HG03045 (cell line): ENCODE data around the gene PAX5.
"Not testable (repeated sequence)": the region's sequence is repeated elsewhere in the genome, so short reads cannot be mapped to it uniquely, and the experiment has no call there.

Source experiments
- ATAC-seq: cut with Tn5 transposase; IDR thresholded peaks from one replicate; pipeline ENCODE4 v1.9.1; 2021; ENCODE audit warnings: mild to moderate bottlenecking, moderate library complexity; ENCODE audit not compliant: unreplicated experiment

PAX5 gene

DNA sequence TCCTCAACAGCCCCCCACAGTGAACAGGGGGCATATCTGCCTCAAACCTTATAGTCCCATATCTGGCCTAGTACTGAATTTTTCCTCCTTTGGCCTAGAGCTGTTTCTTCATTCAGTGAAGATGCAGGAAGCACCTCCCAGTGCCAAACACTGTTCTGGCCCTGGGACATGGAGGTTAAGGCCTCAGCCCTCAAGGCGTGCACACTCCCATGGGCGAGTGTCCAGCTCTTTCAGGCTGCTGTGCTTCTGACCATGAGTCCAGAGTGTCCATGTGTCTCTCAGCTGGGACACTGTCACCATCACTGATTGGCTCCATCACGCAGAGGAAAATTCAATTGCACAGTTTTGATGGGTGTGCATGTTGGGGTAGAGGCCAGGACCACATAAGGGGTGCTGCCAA, 151.5 kb downstream of the PAX5 start:
- ATAC-seq = no peak

DNA sequence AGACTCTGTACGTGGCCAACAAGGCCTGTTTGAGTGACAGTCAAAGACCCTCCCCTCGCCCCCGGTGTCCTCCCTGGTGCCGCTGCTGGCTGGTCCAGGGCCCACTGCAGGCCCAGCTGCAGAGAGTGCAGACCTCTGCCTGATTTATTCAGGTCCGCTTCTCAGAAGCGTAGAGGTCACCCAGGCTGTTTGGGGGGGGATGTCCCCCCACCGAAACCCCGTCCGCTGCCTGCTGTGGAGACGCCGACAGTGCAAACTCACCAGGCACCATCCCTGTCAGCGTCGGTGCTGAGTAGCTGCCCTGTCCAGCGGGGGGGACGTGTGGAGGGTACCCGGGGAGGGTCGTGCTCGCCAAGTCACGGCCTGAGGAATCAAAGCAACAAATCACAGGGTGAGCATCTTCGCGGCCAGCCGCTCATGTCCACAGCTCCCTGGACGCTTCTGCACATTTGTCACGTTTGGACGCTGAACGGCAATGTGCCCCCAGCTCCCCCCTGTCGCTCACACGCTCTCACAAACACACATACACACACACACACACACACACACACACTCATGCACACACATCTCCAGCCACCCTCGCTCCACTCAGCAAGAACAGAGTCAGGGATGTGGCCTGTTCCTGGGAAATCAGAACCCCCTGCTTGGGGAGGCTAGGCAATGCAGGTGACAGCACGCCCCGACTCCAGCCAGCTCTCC, 152.2 kb downstream of the PAX5 start:
- ATAC-seq = no peak

DNA sequence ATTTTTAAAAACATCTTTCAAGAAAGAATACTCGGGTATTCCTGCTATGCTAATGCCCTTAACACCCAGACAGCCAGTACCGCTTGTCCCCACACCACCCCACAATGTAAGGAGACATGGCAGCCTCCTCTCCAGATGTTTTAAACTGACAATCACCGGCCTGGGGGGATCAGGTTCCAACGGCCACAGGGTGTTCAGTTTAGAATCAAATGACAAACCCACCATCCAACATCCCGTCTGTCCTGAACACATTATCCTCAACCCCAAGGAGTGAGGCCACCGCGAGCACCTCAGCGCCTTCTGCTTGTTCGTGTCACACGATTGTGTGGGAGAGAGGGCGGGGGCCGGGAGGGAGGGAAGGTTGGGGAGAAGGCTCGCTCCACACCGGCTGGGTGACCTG, 152.8 kb downstream of the PAX5 start:
- ATAC-seq = no peak

DNA sequence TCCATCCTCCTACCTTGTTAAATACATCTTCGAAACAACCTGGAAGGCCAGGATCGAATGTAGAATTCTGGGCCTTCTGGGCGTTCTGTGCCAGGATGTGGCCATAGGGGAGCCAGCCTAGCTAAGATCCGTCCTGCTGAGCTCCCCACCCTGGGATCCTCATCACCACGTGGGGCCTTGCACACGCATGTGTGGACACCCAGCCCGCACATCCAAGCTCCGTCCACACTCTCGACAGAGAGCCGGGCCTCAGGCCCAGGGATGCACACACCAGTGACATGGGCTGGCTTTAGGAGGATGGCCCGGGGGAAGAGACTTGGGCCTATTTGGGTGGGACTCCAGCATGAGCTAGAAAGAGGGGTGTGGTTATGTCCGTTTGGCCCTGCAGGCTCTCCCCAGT, 154.0 kb downstream of the PAX5 start:
- ATAC-seq = no peak

DNA sequence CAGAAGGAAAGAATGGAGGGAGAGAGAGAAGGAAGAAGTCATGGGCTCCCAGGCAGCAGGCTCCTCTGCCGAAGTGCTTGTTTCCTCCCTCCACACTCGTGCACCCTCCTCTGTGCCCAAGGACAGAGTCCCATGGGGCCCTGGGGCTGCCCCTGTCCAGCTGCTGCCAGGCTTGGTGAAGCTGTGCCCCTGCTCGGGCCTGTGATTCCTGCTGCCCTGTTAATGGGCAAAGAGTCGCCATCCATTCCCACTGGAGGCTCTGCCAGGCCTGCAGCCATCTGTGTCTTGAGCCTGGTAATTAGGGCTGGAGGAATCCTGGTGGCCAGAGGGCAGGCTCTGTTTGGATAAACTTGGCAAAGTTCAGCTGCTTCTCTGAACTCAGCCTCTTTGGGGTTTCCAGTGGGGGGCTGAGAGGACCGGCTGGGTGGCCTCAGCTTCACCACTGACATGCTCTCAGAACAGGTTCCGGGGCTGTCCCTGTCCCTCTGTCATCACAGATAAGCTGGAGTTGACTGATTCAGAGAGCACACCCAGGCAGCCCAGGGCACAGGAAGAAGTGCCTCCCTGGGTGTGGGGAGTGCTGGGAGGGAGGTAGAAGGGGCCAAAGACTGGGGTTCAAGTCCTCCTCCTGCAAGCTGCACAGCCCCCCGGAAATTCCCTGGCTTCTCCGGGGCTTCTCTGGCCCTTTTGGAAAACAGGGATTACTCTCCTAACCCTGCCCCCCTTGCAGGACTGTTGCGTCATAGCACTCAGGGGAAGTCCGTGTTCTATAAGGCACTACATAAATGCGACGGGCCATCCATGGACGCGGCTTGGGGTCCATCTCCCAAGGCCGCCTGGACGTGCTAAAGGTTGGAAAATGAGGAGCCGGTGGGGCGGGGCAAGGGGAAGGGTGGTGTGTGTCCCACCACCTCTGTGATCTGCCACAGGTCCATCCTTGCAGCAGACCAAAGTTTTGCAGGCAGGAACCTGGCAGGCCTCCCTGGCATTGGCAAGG, 154.8 kb downstream of the PAX5 start:
- ATAC-seq = peak; percentile 64

DNA sequence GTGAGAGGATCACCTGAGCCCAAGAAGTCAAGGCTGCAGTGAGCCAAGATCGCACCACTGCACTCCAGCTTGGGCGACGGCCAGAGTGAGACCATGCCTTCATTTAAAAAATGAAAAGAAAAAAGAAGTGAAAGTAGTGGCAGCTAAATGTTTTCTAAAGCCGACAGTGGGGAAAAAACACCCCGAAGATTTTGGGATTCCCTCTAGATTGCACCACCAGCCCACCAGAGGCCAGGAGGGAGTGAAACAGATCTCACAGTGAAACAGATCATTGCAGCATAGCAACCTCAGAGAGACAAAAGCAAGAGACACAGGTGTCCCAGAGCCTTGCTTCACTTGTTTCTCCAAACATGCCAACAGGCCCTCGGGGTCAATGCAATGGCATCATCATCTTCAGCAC, 156.8 kb downstream of the PAX5 start:
- no peak for ATAC-seq

DNA sequence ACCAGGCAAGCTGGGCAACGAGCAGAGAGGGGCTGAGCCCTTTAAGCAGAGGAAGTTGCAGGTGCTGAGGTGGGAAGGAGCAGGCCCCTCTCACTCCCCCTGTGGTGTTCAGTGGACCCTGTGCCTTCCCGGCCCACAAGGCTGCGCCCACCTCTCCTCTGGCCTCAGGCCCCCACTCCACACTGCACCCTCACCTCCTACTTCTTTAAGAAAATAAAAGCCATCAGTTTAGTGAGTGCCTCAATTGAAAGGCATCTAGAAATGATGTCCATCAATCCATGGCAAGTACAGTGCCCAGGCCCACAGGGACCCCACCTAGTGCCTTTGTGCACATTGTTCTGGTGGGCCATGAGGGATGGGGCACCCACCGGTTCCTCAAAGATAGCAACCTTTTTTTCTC, 158.0 kb downstream of the PAX5 start:
- ATAC-seq = no peak

DNA sequence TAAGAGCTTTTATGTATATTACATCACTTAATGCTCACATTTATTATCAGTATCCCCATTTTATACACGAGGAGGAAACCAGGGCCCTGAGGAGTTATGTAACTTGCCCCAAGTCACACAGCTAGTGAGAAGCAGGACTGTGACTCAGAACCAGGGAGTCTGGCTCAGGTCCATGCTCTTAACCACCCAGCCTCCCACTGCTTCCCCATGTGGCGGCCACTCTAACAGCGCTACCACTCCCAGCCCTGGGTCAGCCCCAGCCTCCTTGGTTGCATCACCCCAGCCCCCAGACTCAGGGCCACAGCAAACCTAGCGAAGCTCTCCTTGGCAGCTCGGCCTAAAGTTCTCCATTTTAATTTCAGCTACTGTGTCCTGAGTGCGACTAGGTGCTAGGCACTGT, 159.1 kb downstream of the PAX5 start:
- ATAC-seq = no peak

DNA sequence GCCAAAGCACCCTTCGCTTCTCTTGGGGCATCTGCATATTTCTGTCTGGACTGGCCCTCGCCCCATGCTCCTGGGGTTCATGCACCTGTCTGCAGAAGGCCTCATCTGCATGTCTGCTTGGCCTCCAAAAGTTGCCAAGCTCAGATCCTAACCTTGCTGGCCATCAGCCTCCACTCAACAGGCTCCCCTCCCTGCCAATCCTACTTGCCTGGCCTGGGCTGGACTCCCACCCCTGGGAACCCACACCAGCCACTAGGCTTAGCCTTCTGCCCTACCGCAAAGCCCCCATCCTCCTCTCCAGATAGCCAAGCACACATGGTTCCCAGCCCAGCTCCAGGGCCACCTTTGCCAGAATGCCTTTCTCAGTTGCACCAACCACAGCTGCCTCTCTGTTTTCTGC, 159.8 kb downstream of the PAX5 start:
- no peak for ATAC-seq

DNA sequence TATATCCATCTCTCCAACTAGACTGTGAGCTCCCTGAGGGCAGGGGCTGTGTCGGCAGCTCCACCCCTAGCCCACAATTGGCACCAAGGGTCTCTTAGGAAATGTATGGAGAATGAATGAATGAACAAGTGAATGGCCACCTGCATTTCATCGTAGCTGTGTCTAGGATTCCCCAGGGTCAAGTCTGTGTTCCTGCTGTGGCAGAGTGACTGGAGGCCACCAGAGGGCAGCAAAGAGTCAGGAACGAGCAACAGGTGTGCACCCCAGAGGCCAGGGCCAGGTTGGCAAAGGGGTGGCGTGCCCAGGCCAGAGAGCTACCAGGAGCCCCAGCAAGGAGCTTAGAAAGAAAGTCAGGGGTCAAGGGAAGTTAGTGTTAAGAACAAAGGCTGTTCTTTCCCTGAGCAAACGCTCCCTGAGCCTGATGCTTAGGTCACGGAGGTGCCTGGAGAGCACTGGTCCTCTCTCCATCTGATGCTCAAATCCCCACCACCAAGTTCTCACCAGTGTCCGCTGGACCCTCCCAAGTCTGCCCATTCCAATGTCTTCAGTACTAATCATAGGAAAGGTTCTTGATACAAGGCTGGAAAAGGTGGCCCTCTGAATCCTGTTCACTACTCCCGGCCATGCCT, 160.7 kb downstream of the PAX5 start:
- no peak for ATAC-seq

DNA sequence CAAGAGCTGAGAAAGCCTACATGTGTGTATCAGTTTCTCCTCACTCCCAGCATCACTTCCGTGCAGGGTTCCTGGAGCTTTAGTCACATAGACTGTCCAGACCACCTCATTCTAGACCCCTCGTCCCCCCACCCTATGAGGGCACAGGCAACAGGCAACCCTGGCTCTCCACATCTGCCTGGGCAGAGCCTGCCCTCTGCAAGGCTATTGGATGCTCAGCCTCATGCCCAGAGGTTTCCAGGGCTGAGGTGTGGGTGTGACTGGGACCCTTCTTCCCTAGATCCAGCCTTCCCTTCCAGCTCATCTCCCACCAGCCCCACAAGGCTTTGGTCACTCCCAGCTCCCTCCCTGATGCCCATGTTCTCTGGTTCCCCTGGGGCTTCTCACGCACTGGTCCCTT, 161.4 kb downstream of the PAX5 start:
- no peak for ATAC-seq

DNA sequence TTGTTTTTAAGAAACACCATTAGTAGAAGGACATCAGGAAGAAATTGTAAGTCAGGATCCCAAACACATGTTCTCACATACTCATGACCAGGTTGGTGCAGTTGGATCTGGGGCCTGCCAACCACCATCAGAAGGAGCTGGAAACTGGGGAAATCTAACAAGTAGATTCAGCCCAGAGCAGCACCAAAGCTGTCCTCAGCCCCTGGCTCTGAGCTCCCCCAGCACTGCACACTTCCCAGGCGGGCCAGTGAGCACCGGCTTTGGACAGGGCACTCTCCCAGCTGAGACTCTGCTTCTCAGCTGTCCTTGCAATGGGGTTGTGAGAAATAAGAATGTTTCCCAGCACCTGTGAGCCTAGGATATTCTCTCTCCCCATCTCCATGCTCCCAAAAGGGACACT, 162.5 kb downstream of the PAX5 start:
- ATAC-seq = no peak

DNA sequence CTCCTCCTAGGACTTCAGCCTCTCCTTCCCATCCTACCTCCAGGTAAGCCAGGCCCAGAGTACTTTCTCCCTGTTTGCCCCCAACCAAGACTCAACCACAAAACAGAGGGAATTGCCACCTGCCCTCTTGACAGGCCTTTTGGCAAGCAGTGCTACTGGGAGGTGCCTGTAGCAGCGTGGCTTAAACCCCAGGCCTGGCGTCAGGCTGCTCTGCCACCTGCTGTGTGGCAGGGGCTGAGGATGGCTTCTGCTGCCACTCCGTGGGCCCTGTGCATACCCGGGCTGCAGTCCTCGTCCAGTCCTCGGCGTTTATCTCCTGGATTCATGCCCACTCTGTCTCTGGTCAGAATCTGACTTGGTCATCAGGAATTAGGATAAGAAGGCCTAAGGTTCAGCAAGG, 163.1 kb downstream of the PAX5 start:
- no peak for ATAC-seq

DNA sequence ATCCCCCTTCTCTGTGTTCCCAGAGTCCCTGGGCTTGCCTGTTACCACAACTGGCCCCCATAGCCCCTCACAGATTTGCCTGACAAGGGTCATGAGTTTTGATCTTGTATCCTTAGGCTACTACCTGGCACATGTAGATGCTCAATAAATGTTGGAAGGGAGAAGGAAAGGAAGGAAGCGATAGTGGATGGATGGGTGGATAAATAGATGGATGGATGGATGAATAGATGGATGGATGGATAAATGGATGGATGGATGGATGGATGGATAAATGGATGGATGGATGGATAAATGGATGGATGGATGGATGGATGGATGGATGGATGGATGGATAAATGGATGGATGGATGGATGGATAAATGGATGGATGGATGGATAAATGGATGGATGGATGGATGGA, 164.5 kb downstream of the PAX5 start:
- ATAC-seq = not testable (repeated sequence)

DNA sequence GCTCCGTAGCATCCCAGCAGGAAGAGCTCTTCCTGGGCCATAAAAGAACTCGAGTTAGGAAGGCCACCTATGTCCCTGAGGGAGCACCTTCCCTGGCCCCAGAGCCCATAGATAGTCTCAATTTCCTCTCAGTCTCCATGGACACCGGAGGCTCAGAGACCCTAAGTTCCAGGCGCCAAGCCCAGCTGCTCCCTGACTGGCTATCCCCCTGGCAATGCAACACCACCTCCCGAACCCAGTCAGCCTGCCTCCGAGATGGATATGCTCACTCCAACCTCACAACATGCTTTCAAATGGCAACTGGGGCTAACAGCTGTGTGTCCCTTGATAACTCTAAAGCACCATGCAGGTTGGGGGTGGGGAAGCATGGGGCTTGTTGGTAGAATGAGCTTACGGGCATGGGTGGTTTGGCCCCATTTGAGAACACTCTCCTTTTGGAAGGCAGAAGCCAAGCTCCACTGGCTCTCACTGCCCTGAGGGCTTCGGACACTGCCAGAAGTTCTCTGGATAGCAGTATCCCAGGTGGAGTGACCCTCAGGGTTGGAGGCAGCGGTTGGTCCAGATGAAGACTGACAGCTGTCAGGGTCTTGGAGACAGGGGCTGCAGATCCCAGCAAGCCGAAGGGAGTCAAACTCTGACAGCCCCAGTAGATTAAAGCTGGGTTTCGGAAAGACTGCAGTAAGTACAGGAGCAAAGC, 165.3 kb downstream of the PAX5 start:
- no peak for ATAC-seq

DNA sequence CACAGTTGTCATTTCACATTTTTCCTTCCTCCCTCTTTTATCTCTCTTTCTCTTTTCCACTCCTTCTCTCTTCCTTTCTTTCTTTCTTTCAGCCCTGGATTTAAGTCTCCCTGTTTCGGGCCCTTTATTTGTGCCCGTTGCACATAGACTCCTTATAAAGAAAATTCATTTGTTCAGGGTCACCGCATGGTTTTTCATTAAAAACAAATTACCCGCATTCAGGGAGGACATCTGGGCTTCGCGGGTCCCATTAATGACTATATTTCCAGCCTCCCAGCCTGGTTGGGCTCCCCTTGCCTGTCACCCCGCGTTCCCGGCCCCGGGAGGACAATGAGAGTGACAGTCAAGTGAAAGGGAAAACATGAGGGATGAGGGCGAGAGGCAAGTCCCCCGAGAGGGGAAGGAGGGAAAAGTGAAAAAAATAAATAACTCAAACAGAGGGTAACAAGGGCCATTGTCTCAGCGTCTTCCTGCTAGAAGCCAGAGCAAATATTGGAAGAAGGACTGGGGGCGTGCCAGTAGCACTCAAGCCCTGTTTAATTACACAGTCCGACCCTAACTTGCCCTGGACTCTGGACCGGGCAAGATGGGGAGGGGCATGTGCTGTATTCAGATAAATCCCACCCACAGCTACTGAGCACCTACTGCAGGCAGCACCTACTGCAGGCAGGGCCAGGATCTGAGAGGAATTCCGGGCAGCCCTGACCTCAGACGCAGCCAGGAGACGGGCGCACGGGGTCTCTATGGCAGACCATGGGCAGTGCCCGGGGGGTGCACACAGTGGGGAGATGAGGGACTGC, 166.2 kb downstream of the PAX5 start:
- ATAC-seq = no peak

DNA sequence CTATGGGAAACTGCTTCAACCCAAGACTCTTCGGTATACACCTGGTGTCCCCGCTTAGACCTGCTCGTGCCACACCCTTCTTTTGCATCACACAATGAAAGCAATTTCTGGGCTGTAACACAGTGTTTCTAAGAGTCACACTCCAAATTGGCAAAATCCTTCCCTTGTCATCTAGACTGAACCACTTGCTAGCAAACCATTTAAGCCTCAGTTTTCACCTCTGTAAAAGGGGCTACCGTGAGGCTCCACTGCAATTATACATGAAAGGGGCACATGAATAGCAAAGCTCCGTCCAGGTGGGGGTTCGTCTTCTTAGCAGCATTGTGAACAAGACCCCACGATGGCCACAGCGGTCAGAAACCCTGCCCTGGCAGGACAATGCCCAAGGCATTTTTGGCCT, 166.8 kb downstream of the PAX5 start:
- ATAC-seq = no peak

DNA sequence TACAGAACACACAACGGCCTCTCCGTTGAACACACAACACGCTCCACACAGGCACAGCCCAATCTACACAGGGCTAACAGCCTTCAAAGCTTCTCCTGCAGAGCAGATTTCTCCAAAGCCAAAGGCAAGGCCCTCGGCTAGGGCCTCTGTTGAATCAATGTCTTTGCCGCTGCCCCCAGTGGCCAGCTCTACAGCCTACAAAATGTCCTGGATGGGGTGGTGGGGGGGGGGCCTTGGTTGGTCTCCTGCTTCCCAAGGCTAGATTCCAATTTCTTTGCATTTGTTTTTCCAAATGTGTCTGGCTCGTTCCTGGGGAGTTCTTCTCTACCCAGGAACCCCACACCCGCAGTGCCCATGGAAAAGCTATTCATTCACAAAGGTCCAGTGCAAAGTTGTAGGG, 167.2 kb downstream of the PAX5 start:
- no peak for ATAC-seq

DNA sequence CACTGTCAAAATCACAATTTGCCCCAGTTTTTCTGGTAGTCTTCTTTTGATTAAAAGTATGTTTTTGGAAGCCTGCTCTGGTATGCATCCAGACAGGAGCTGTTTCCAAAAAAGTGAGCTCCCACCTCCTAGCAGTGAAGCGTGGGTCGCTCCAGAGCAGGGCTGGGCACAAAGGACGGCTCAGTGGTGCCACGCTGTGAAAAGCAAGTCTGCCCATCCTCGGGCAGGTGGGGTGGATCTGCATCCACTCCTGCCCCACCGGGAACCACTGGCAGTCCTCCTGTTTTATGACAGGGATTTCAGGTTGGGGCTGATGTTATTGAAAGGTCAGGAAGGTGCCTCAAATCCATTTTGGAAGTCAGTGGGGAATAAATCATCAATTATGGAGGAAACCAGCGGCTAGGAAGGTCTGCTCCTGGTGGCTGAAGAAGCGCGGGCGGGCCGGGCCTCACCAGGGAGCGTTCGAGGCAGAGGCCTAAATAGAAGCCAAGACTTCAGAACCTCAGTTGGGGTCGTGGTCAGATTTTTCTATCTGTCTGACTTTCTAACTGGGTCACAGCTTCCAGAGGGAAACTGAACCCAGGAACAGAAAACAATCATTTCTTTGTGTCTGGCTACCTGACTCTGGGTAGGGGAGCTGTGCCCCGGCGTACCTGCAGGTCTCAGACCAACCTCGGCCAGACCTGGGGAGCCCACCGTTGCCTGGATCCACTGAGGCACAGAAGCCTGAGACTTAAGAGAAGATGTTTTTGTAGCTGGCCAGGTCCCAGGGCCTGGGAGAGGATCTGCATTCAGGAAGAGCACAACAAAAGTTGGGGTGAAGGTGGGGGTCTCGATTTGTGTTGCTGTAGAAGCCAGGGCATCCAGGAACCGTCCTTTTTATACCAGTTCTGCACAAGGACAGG, 168.1 kb downstream of the PAX5 start:
- no peak for ATAC-seq
